ENCODE data around the gene SLC52A1.

Gene SLC52A1

DNA sequence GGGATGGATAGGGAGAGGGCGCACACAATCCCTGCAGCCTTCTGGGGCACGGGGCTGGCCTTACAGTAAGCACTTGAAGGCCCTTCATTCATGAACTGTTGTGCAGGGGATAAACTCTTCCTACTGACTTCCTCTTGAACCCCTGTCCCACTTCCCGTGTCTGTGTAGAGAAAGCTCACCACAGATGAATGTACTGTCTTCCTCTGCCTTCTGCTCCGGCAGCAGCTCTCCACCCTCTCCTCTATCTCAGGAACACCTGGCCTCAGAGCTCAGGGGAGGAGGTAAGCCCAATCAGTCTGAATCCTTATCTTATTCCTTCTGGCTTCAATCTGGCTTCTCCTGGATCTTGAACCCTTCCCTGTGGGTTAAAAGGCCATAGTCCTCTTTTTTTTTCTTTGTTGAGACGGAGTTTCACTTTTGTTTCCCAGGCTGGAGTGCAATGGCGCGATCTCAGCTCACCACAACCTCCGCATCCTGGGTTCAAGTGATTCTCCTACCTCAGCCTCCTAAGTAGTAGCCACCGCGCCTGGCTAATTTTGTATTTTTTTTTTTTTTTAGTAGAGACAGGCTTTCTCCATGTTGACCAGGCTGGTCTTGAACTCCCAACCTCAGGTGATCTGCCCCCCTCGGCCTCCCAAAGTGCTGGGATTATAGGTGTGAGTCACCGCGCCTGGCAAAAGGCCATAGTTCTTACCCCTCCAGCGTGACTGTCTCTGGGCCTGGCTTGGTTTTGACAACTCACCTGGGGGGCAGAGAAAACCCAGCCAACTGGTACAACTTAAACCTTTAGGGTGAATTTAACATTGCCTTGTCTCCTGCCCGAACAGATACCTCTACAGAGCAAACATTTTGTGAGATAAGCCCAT, 7.2 kb upstream of the SLC52A1 start:
- no CpG with 5 or more reads among the region's 15 CpGs for WGBS, 2 donors (ENCODE audit: extremely low coverage in 2 of 2, insufficient read length in 2 of 2, insufficient replicate concordance in 1 of 2)
- H3K14ac ChIP-seq (ENCODE audit: low read length) = no peak overlapping the region

DNA sequence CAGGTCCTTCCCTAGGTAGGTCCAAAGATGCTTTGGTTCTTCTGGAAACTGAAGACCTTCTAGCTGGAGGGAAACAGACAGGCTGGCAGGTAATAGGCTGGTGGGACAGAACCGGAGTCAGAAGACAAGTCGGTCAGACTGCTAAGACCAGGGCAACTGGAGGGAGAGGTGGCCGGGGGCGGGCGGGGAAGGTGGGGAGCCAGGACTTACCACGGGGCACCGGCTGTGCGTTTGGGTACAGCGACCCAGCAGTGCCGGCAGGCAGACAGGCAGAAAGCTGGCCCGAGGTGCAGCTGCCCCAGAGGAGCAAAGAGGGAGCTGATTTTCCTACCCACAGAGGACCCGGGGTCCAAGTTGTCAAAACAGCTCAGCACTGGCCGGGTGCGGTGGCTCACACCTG, 575 bp downstream of the SLC52A1 start:
- H2AFZ ChIP-seq (ENCODE audit: low read length) = no peak overlapping the region
- no peaks in the 10 kb centered on the region for H3K9me3 ChIP-seq (replicated peaks in 1 of 2; ENCODE audit: control insufficient read depth in 2 of 2, insufficient read depth in 1 of 2, low read depth in 1 of 2, low read length in 2 of 2)
- peak overlapping the region; percentile 82 for H2BK5ac ChIP-seq (ENCODE audit: low read length)
- H3K14ac ChIP-seq (ENCODE audit: low read length) = no peak overlapping the region
- H3K18ac ChIP-seq (ENCODE audit: low read length) = peak overlapping the region; percentile 28
- peaks cover 4% of the 10 kb centered on the region for H3K79me1 ChIP-seq (ENCODE audit: low read depth, low read length)
- H2BK15ac ChIP-seq (ENCODE audit: low read length) = peak overlapping the region; percentile 88
- no peak overlapping the region for H3K4me2 ChIP-seq (ENCODE audit: insufficient read depth, low read length, poor library complexity, severe bottlenecking)
- no CpG with 5 or more reads among the region's 14 CpGs for WGBS, 2 donors (ENCODE audit: extremely low coverage in 2 of 2, insufficient read length in 2 of 2, insufficient replicate concordance in 1 of 2)
- no peak overlapping the region for H3K27ac ChIP-seq (replicated peaks; ENCODE audit: low read length)
- no peak overlapping the region for H4K8ac ChIP-seq (ENCODE audit: low read depth, low read length)
- no peak overlapping the region for H3K23ac ChIP-seq (ENCODE audit: low read depth, low read length, poor library complexity)
- H2BK12ac ChIP-seq (ENCODE audit: low read length) = no peak overlapping the region
- H4K91ac ChIP-seq (ENCODE audit: low read depth, low read length, poor library complexity) = no peak overlapping the region
- H3K27me3 ChIP-seq (ENCODE audit: control insufficient read depth in 3 of 3, insufficient read depth in 3 of 3, low read depth in 1 of 3, low read length in 3 of 3) = peaks cover 0 to 35% (median 17%) of the 10 kb centered on the region in 3 experiments
- no peak for DNase-seq (ENCODE audit: low spot score)
- H3K4me1 ChIP-seq (ENCODE audit: control insufficient read depth in 2 of 2, insufficient read depth in 1 of 2, low read depth in 1 of 2, low read length in 2 of 2) = peaks cover 0 to 2% of the 10 kb centered on the region in 2 donors
- H3K9ac ChIP-seq (ENCODE audit: low read depth, low read length, poor library complexity) = no peak overlapping the region
- no peaks in the 10 kb centered on the region for H3K36me3 ChIP-seq (replicated peaks in 1 of 2; ENCODE audit: control insufficient read depth in 2 of 2, insufficient read depth in 2 of 2, low read length in 2 of 2)
- H2AK5ac ChIP-seq (ENCODE audit: low read depth, low read length) = peak overlapping the region; percentile 96
- H3K4ac ChIP-seq (ENCODE audit: low read length) = no peak overlapping the region
- H2BK120ac ChIP-seq (ENCODE audit: low read depth, low read length) = peak overlapping the region; percentile 83
- H3K4me3 ChIP-seq (ENCODE audit: low read length in 2 of 2) = no peak overlapping the region

More for the DNA sequence above, 7.2 kb upstream of the SLC52A1 start:
- Histone ChIP-seq H3K23ac (ENCODE audit: low read depth, low read length, poor library complexity) (no peak overlapping the region), H2BK12ac (ENCODE audit: low read length) (no peak overlapping the region), H3K27me3 (ENCODE audit: control insufficient read depth in 3 of 3, insufficient read depth in 3 of 3, low read depth in 1 of 3, low read length in 3 of 3) (no peaks in the 10 kb centered on the region), H2BK120ac (ENCODE audit: low read depth, low read length) (no peak overlapping the region), H3K4me3 (ENCODE audit: low read length in 2 of 2) (no peak overlapping the region), H3K9ac (ENCODE audit: low read depth, low read length, poor library complexity) (no peak overlapping the region), H2AFZ (ENCODE audit: low read length) (no peak overlapping the region), H3K9me3 (replicated peaks in 1 of 2; ENCODE audit: control insufficient read depth in 2 of 2, insufficient read depth in 1 of 2, low read depth in 1 of 2, low read length in 2 of 2) (peaks cover 0 to 3% of the 10 kb centered on the region in 2 donors), H4K91ac (ENCODE audit: low read depth, low read length, poor library complexity) (no peak overlapping the region), H2BK5ac (ENCODE audit: low read length) (no peak overlapping the region), H3K27ac (replicated peaks; ENCODE audit: low read length) (no peak overlapping the region), H2BK15ac (ENCODE audit: low read length) (no peak overlapping the region), H3K4me2 (ENCODE audit: insufficient read depth, low read length, poor library complexity, severe bottlenecking) (no peak overlapping the region), H3K4me1 (ENCODE audit: control insufficient read depth in 2 of 2, insufficient read depth in 1 of 2, low read depth in 1 of 2, low read length in 2 of 2) (no peaks in the 10 kb centered on the region), H3K36me3 (replicated peaks in 1 of 2; ENCODE audit: control insufficient read depth in 2 of 2, insufficient read depth in 2 of 2, low read length in 2 of 2) (no peaks in the 10 kb centered on the region), H4K8ac (ENCODE audit: low read depth, low read length) (no peak overlapping the region), H2AK5ac (ENCODE audit: low read depth, low read length) (no peak overlapping the region), H3K79me1 (ENCODE audit: low read depth, low read length) (no peaks in the 10 kb centered on the region), H3K18ac (ENCODE audit: low read length) (no peak overlapping the region), H3K4ac (ENCODE audit: low read length) (no peak overlapping the region)
- DNase-seq (ENCODE audit: low spot score) = no peak

DNA sequence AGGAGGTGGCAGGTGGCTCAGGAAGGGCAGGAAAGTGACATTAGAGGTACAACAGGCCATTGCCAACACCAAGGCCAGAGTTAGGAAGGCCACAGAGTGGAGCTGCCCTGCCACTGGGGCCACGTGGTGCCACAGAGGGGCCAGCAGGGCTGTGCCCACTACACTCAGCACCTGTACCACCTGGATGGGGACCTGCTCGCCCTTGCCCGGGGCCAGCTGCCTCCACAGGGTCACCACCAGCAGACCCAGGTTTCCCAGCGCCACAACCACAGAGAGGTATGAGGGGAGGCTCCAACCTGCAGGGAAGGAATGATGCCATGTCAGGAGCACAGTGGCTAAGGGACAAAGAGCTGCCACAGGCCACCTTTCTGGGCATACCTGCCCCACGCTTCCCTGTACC, 1.2 kb downstream of the SLC52A1 start:
- Histone ChIP-seq H3K27ac (replicated peaks; ENCODE audit: low read length) (no peak overlapping the region), H3K9ac (ENCODE audit: low read depth, low read length, poor library complexity) (no peak overlapping the region), H2BK5ac (ENCODE audit: low read length) (peak overlapping the region; percentile 82)

DNA sequence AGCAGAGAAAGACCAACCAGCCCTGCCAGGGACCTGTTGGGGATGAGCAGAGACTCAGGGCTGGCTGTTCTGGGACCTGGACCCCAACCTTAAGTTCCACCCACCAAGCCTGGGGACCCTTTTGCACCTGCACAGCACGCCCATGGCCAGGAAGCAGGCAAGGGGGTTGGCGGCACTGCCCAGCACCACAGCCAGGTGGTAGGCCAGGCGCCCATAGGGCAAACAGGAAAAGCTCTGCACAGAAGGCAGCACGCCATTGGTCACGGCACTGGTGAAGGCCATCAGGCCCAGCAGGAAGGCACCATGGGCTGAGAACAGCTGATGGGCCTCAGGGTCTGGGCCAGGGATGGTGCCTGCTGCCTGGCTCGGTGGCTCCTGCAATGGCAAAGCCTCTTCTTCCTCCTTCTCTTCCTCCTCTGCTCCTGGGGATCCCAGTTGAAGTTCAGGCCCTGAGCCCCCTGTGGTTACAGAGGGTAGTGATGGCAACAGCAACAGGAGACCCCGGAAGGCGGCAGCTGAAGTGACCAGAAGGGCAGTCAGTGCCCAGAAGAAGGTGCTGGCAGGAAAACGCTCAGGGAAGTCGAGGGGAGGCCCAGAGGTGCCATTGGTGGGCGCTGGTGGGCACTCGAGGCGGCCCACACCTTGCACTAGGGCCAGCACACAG, 1.7 kb downstream of the SLC52A1 start:
- peak overlapping the region; percentile 96 for H2AK5ac ChIP-seq (ENCODE audit: low read depth, low read length)
- peak overlapping the region in 1 of 2 donors; percentile 53 for H3K4me3 ChIP-seq (ENCODE audit: low read length in 2 of 2)
- no peak overlapping the region for H3K4ac ChIP-seq (ENCODE audit: low read length)
- no peaks in the 10 kb centered on the region for H3K9me3 ChIP-seq (replicated peaks in 1 of 2; ENCODE audit: control insufficient read depth in 2 of 2, insufficient read depth in 1 of 2, low read depth in 1 of 2, low read length in 2 of 2)
- no peaks in the 10 kb centered on the region for H3K36me3 ChIP-seq (replicated peaks in 1 of 2; ENCODE audit: control insufficient read depth in 2 of 2, insufficient read depth in 2 of 2, low read length in 2 of 2)
- H3K4me1 ChIP-seq (ENCODE audit: control insufficient read depth in 2 of 2, insufficient read depth in 1 of 2, low read depth in 1 of 2, low read length in 2 of 2) = peaks cover 0 to 2% of the 10 kb centered on the region in 2 donors
- peak overlapping the region; percentile 88 for H2BK15ac ChIP-seq (ENCODE audit: low read length)
- H3K4me2 ChIP-seq (ENCODE audit: insufficient read depth, low read length, poor library complexity, severe bottlenecking) = no peak overlapping the region
- peak overlapping the region; percentile 75 for H3K23ac ChIP-seq (ENCODE audit: low read depth, low read length, poor library complexity)
- peak overlapping the region; percentile 85 for H3K14ac ChIP-seq (ENCODE audit: low read length)
- H3K79me1 ChIP-seq (ENCODE audit: low read depth, low read length) = peaks cover 4% of the 10 kb centered on the region
- no peak overlapping the region for H3K18ac ChIP-seq (ENCODE audit: low read length)
- H2BK5ac ChIP-seq (ENCODE audit: low read length) = no peak overlapping the region
- no peak overlapping the region for H4K91ac ChIP-seq (ENCODE audit: low read depth, low read length, poor library complexity)
- DNase-seq (ENCODE audit: low spot score) = no peak
- H3K9ac ChIP-seq (ENCODE audit: low read depth, low read length, poor library complexity) = no peak overlapping the region
- no peak overlapping the region for H2BK120ac ChIP-seq (ENCODE audit: low read depth, low read length)
- no peak overlapping the region for H2AFZ ChIP-seq (ENCODE audit: low read length)
- no peak overlapping the region for H3K27ac ChIP-seq (replicated peaks; ENCODE audit: low read length)
- peak overlapping the region; percentile 63 for H2BK12ac ChIP-seq (ENCODE audit: low read length)
- peaks cover 0 to 40% (median 17%) of the 10 kb centered on the region in 3 experiments for H3K27me3 ChIP-seq (ENCODE audit: control insufficient read depth in 3 of 3, insufficient read depth in 3 of 3, low read depth in 1 of 3, low read length in 3 of 3)
- H4K8ac ChIP-seq (ENCODE audit: low read depth, low read length) = no peak overlapping the region
- WGBS, 2 donors (ENCODE audit: extremely low coverage in 2 of 2, insufficient read length in 2 of 2, insufficient replicate concordance in 1 of 2) = no CpG with 5 or more reads among the region's 13 CpGs

More for the DNA sequence above, 1.2 kb downstream of the SLC52A1 start:
- Histone ChIP-seq H3K4me1 (ENCODE audit: control insufficient read depth in 2 of 2, insufficient read depth in 1 of 2, low read depth in 1 of 2, low read length in 2 of 2) (peaks cover 0 to 2% of the 10 kb centered on the region in 2 donors), H2BK15ac (ENCODE audit: low read length) (peak overlapping the region; percentile 88), H2AK5ac (ENCODE audit: low read depth, low read length) (peak overlapping the region; percentile 96), H4K8ac (ENCODE audit: low read depth, low read length) (no peak overlapping the region), H2BK12ac (ENCODE audit: low read length) (peak overlapping the region; percentile 16), H3K23ac (ENCODE audit: low read depth, low read length, poor library complexity) (peak overlapping the region; percentile 35), H3K9me3 (replicated peaks in 1 of 2; ENCODE audit: control insufficient read depth in 2 of 2, insufficient read depth in 1 of 2, low read depth in 1 of 2, low read length in 2 of 2) (no peaks in the 10 kb centered on the region), H4K91ac (ENCODE audit: low read depth, low read length, poor library complexity) (no peak overlapping the region), H2AFZ (ENCODE audit: low read length) (no peak overlapping the region), H3K79me1 (ENCODE audit: low read depth, low read length) (peaks cover 4% of the 10 kb centered on the region), H2BK120ac (ENCODE audit: low read depth, low read length) (peak overlapping the region; percentile 83), H3K4ac (ENCODE audit: low read length) (no peak overlapping the region), H3K18ac (ENCODE audit: low read length) (peak overlapping the region; percentile 44), H3K4me2 (ENCODE audit: insufficient read depth, low read length, poor library complexity, severe bottlenecking) (no peak overlapping the region), H3K14ac (ENCODE audit: low read length) (peak overlapping the region; percentile 85), H3K4me3 (ENCODE audit: low read length in 2 of 2) (no peak overlapping the region), H3K27me3 (ENCODE audit: control insufficient read depth in 3 of 3, insufficient read depth in 3 of 3, low read depth in 1 of 3, low read length in 3 of 3) (peaks cover 0 to 40% (median 17%) of the 10 kb centered on the region in 3 experiments), H3K36me3 (replicated peaks in 1 of 2; ENCODE audit: control insufficient read depth in 2 of 2, insufficient read depth in 2 of 2, low read length in 2 of 2) (no peaks in the 10 kb centered on the region)
- no peak for DNase-seq (ENCODE audit: low spot score)
- no CpG with 5 or more reads among the region's 5 CpGs for WGBS, 2 donors (ENCODE audit: extremely low coverage in 2 of 2, insufficient read length in 2 of 2, insufficient replicate concordance in 1 of 2)

Data from neuronal stem cell (in vitro differentiated cells).